ENCODE measurements around the gene HAND2. TPM values are rescaled to one million over a fixed set of nuclear protein-coding genes. Genes with fewer than 3 reads are reported as not detected.

HAND2 gene
- total RNA-seq, 1 experiment from 2014 or later = 0.19 TPM

- no peak for DNase-seq (ENCODE audit: low spot score)
These were observed 6.9 kb upstream of the HAND2 start for GRCh38 chr4:173536808-173537429.

- no peak for DNase-seq (ENCODE audit: low spot score)
These were observed 5.9 kb upstream of the HAND2 start for GRCh38 chr4:173535957-173536356.

GRCh38 chr4:173535165-173535902, 5.3 kb upstream of the HAND2 start:
- DNase-seq (ENCODE audit: low spot score) = no peak

GRCh38 chr4:173534434-173534833, 4.4 kb upstream of the HAND2 start:
- no peak for DNase-seq (ENCODE audit: low spot score)

- DNase-seq (ENCODE audit: low spot score) = no peak
These were observed 2.9 kb upstream of the HAND2 start for GRCh38 chr4:173532725-173533511.

GRCh38 chr4:173531086-173531965, 1.3 kb upstream of the HAND2 start:
- no peak for DNase-seq (ENCODE audit: low spot score)

GRCh38 chr4:173530326-173531085, 477 bp upstream of the HAND2 start:
- DNase-seq (ENCODE audit: low spot score) = no peak

- no peak for DNase-seq (ENCODE audit: low spot score)
These were observed 1.4 kb downstream of the HAND2 start for GRCh38 chr4:173528378-173529321.

GRCh38 chr4:173527103-173527891, 2.7 kb downstream of the HAND2 start:
- DNase-seq (ENCODE audit: low spot score) = no peak

- DNase-seq (ENCODE audit: low spot score) = no peak
These were observed 3.3 kb downstream of the HAND2 start for GRCh38 chr4:173526724-173527102.

GRCh38 chr4:173526027-173526482, 4.0 kb downstream of the HAND2 start:
- DNase-seq (ENCODE audit: low spot score) = no peak

- no peak for DNase-seq (ENCODE audit: low spot score)
These were observed 4.7 kb downstream of the HAND2 start for GRCh38 chr4:173525118-173526011.

GRCh38 chr4:173524218-173525117, 5.6 kb downstream of the HAND2 start:
- no peak for DNase-seq (ENCODE audit: low spot score)

GRCh38 chr4:173522951-173523395, 7.1 kb downstream of the HAND2 start:
- no peak for DNase-seq (ENCODE audit: low spot score)

GRCh38 chr4:173522160-173522950, 7.7 kb downstream of the HAND2 start:
- DNase-seq (ENCODE audit: low spot score) = no peak

All from A172 (cell line).